Measurements from ENCODE around the gene DGKZ.
"Not testable (repeated sequence)": the region's sequence is repeated elsewhere in the genome, so short reads cannot be mapped to it uniquely, and the experiment has no call there.

The DGKZ gene

GRCh38 chr11:46367244-46367915, 20.1 kb downstream of the DGKZ start:
- DNase-seq (ENCODE audit: low read depth), result no peak

GRCh38 chr11:46367916-46368267, 20.6 kb downstream of the DGKZ start:
- no peak for DNase-seq (ENCODE audit: low read depth)

GRCh38 chr11:46369458-46370152, 22.3 kb downstream of the DGKZ start:
- no peak for DNase-seq (ENCODE audit: low read depth)

GRCh38 chr11:46370253-46370652, 23.0 kb downstream of the DGKZ start:
- DNase-seq (ENCODE audit: low read depth), result no peak

GRCh38 chr11:46371262-46371661, 24.0 kb downstream of the DGKZ start:
- DNase-seq (ENCODE audit: low read depth), result not testable (repeated sequence)

GRCh38 chr11:46372086-46372485, 24.8 kb downstream of the DGKZ start:
- DNase-seq (ENCODE audit: low read depth), result no peak

GRCh38 chr11:46372501-46372900, 25.2 kb downstream of the DGKZ start:
- not testable (repeated sequence) for DNase-seq (ENCODE audit: low read depth)

- no peak for DNase-seq (ENCODE audit: low read depth)
Measured at GRCh38 chr11:46373787-46374740, 26.8 kb downstream of the DGKZ start.

- DNase-seq (ENCODE audit: low read depth), result no peak
Measured at GRCh38 chr11:46374815-46375214, 27.6 kb downstream of the DGKZ start.

GRCh38 chr11:46375392-46376101, 28.3 kb downstream of the DGKZ start:
- DNase-seq (ENCODE audit: low read depth), result no peak

GRCh38 chr11:46376258-46377050, 29.2 kb downstream of the DGKZ start:
- no peak for DNase-seq (ENCODE audit: low read depth)

GRCh38 chr11:46377290-46377689, 30.0 kb downstream of the DGKZ start:
- DNase-seq (ENCODE audit: low read depth), result no peak

GRCh38 chr11:46377831-46378230, 30.6 kb downstream of the DGKZ start:
- DNase-seq (ENCODE audit: low read depth), result no peak

GRCh38 chr11:46378296-46378695, 31.0 kb downstream of the DGKZ start:
- DNase-seq (ENCODE audit: low read depth), result no peak

GRCh38 chr11:46378811-46379481, 31.7 kb downstream of the DGKZ start:
- no peak for DNase-seq (ENCODE audit: low read depth)

GRCh38 chr11:46379482-46380293, 32.4 kb downstream of the DGKZ start:
- DNase-seq (ENCODE audit: low read depth), result not testable (repeated sequence)

GRCh38 chr11:46380340-46381047, 33.2 kb downstream of the DGKZ start:
- no peak for DNase-seq (ENCODE audit: low read depth)

GRCh38 chr11:46381048-46381818, 34.0 kb downstream of the DGKZ start, which contains the start of gene MDK:
Gene MDK (plus strand): TSS chr11:46381669. CDS start chr11:46382058, 389 bp downstream.
- DNase-seq (ENCODE audit: low read depth), result no peak
